Forelimb muscle (tissue), 1 donor: Measurements from ENCODE around the gene DHX16. TPM values are rescaled to one million over a fixed set of nuclear protein-coding genes. Genes with fewer than 3 reads are reported as not detected.
A peak's percentile ranks its signal among the peaks of the same experiment; 100 is the strongest.
"Not testable (repeated sequence)": the region's sequence is repeated elsewhere in the genome, so short reads cannot be mapped to it uniquely, and the experiment has no call there.

Source experiments
- DNase-seq: peaks from one replicate; pipeline ENCODE4 v3.0.0-alpha.2; 2013; ENCODE audit warnings: low read depth
- polyA plus RNA-seq: library from polyadenylated mRNA; unstranded; fragments of 120-200 nt; gene quantifications from one replicate; pipeline ENCODE4 v1.2.1, GENCODE V29; 2013; ENCODE audit not compliant: insufficient read length

The DHX16 gene
- polyA plus RNA-seq, 1 donor, result 20.9 TPM

DNA sequence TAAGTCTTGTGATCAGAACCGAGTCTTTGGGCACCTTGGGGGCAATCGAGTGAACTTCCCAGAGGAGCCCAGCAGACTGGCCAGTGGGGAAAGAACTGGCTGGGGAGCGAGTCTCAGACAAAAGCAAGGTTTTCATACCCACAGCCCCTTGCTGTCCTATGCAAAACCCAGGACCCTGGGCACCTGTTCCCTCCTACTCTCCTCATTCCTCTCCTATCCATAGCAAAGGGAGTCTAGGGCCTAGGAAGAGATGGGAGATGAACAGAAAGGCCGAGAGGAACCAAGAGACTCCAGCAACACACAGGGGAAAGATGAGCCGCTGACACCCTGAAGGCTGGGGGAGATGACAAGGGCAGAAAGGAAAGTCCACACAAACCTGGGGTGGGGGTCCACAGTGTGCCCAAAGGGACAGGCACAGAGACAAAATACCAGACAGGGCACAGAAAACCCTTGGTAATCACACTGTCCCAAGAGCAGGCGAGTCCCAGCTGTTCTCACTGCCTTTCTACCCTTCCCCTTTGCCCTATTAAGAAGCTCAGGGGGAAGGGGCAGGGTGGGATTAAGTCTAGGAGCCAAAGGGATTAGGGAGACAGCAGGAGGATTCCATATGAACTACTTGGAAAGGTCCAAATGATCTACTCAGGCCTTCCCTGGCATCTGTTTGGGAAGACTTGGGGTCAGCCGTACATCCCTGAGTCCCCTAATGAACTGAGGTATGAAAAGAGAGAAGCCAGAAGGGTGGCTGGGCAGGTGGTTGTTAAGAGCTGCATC, 7.1 kb upstream of the DHX16 start:
- DNase-seq, result no peak

DNA sequence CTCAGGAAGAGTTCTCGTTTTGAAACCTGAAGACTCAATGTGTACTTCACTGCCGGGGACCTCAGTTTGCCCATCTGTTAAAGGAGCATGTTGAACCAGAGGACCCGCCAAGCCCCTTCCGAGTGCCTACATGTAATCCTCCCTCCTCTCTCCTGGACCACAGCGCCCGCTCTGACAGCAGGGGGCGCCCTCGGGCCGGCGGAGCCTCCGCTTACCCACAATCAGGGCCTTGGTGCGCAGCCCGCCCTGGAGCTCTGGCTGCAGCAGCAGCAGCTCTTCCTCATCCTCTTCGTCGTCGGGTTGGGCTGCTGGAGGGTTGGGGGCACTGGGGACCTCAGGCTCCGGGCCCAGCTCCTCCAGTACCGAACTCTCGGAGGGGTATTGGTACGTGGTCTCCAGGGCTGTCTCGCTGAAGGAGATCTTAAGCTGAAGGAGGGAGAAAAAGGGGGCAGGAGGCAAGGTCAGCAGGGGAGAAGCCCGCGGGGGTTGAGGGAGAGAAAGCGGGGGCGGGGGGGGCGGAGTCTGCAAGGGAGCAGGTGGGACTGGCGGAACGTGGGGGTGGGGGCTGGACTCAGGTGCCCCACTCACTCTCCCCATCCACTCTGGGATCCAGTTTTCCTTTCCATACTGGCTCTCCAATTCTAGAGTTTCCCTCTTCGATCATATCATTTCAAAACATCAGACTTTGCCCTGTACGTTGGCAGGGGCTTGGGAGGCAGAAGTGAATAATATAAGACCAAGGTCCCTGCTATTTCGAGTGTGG, 6.3 kb upstream of the DHX16 start:
- DNase-seq, result no peak

DNA sequence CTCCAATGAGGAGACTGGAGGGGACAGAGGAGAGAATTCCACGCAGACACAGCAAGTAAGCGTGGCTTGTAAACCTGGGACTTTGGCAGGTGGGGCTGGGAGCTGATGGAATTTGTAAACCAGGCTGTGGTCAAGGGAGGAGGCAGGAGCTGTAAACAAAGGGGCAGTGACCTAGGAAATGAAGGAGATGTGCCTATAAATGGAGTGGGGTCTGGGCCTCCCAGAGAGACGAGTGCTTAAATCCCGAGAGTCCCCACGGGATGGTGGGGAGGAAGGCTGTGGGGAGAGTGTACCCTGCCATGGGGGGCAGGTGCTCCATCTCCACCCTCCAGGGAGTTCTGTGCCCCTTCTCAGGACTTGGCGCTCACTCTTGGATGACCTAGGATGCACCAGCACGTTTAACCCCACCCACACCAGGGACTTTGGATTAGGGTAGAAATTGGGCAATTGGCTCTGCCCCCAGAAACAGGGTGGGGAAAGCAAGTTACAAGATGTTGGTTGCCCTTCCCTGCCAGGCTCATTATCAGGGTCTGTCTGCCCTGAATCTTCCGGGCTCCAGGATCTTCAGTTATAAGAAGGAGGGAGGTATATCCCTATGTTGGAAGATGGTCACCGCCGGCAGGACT, 4.0 kb upstream of the DHX16 start:
- no peak for DNase-seq

DNA sequence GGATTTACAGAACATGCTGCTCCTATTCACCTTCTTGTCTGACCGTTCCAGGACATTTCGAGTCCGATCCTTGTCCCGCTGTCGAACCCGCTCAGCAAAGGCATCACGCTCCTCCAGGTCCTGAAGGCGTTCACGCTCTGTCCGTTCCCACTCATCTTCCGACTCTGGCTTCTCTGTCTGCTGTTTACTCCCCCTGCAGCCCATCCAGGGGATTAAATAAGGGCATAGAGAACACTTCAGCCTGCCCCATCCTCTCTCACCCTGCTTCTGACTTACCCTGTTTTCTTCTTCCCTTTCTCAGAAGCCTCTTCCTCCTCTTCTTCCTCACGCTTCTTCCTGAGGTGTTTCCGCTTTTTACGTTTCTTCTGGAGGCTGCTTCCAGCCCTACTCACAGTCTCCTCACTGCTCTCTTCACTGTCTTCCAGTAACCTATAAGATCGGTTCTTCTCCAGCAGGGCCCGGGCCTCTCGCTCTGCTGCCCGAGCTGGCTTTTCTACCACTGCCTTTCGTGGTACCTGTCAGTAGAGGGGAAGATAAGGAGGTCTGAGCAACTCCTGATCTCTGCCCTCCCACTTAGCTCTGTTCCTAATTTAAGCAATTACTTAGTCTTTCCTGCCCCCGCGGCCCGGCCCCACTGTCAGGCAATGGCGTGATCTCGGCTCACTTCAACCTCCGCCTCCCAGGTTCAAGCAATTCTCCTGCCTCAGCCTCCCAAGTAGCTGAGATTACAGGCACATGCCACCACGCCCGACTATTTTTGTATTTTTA, 1.9 kb downstream of the DHX16 start:
- DNase-seq, result no peak

DNA sequence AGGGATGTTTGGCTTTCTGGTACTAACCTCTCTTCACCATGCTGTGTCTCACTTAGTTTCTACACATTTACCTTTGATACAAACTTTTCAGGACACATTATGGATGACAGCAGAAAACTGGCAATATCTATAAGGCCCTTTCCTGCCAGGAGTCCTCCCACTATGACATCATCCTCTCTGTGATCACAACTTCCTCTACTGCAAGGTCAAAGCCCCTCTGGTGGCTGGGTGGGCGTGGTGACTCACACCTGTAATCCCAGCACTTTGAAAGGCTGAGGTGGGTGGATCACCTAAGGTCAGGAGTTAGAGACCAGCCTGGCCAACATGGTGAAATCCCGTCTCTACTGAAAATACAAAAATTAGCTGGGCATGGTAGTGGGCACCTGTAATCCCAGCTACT, 6.5 kb downstream of the DHX16 start:
- not testable (repeated sequence) for DNase-seq

DNA sequence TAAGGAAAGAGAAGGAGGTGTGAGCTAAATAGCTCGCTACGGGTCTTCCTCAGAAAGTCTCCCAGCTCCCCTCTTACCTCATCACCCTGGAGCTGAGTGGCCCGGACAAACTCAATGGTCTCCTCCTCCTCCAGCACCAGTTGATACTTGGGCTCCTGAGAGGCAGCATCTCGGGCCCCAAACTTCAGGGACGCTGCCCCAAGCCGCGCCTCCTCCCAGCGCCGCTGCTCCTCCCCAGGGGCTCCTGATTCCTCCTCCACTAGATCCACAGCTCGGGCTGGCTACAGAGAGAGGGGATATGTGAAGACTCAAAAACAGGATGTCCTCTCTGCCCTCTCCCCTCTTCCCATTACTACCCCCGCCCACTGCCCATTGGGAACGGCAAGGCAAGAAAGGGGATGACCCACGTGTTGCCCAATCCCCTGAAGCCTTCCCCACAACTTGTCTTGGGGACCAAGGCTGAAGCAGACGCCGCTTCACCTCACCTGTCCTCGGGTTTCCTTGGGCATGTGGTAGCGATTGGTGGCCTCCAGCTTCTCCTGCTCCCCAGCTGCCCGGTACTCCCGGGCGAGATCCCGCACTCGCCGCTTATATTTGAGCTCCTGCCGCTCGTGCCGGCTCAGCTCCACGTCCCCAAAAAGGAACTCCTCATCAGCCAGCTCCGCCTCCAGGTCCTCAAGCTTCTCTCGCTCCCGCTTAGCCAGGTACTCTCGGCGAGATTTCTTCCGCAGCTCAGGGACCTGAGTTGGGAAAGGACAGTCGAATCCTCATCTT, 7.6 kb downstream of the DHX16 start:
- no peak for DNase-seq

DNA sequence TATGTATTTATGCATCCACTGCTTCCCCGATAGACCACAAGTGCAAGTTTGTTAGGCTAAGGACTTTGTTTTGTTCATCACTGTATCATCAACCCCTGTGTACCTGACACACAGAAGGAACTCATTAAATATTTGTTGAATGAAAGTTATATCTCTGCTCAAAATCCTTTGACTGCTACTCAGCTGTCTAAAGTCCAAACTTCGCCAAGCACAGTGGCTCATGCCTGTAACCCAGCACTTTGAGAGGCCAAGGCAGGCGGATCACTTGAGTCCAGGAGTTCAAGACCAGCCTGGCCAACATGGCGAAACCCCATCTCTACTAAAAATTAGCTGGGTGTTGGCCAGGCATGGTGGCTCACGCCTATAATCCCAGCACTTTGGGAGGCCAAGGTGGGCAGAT, 14.9 kb downstream of the DHX16 start:
- not testable (repeated sequence) for DNase-seq

DNA sequence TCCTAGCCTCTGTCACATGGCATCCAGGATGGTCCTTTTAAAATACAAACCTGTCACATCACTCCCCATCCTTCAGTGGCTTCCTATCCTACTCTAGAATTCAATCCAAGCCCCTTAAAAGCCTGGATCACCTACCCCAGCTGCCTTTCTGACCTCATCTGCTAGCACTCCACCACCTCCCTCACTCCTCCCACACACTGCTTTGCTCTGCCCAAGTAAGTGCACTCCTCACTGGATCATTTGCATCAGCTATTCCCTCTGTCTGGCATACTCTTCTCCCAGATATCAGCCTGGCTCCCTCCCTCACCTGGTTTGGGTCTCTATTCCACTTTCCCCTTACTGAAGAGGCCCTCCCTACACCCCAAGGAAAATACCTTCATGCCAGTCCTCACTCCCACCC, 15.4 kb downstream of the DHX16 start:
- no peak for DNase-seq

DNA sequence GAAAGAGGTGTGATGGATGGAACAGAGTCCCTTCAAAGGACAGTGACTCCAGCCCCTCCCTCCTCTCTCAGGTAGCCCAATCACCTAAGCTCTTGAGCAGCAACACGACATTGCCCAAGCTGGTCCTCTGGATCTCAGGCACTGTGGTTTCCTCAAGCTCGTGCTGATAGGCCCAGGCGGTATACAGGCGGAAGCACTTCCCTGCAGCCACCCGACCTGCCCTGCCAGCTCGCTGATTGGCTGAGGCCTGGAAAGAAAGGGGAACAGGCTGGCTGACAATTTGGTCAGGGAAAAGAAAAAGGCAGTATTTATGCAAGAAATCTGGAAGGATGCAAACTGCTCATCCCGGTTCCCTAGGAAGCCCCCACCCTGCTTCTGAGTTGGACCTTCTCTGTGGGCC, 16.3 kb downstream of the DHX16 start:
- DNase-seq, result no peak

DNA sequence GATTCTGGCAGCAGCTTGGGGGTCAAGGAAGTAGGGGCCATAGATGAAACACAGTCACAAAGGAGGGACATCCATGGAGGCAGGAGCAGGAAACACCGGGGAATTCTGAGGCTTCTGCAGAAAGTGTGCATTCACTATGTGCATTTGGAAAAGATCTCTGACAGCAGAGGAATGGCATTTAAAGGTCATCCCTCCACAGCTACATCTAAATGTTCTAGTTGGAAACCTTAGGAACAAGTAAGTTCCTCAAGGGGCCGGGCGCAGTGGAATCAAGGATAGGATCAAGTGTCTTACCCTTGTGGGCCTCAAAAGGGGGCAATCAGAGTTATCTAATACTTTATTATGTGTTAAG, 17.1 kb downstream of the DHX16 start:
- DNase-seq, result no peak

DNA sequence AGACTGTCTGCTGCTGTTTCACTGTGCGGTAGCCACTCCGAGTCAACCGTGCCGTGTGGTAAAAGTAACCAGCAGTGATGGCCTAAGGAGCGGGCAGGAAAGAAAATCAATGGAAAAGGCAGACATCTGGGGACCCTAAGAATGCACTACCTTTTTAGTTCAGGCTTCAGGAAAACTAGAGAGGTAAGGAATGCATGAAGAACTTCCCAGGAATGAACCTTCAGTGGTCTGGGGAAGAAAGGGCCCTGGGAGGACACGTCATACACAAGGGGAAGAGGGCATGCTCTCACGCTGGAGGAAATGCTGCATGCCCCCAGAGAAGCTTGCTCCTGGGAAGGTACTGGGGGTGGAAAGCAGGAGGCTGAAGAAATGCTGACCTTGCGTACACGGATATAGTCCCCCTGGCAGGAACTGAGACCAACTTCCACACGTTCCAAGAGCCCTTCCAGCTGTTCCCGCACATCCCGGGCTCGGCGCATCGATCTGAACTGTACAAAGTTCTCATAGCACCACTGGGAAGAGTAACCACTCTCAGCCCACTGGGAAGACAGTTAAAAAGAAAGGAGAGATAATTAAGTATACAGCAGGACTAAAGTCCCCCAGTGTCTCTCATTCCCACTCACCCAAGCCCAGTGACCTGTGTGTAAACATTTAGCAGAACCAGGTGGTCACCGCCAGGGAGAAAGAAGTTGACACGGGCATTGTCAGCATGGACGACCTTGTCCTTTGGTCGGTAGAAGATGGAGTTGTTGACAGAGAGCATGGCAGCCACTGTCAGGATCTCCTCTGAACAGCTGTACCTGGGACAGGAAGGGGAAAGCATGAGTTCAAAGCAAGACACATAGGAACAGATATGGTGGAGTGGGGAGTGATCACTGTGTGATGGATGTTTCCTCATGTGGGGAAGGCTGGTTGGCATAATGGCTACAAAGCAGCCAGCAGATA, 17.7 kb downstream of the DHX16 start:
- DNase-seq, result no peak

DNA sequence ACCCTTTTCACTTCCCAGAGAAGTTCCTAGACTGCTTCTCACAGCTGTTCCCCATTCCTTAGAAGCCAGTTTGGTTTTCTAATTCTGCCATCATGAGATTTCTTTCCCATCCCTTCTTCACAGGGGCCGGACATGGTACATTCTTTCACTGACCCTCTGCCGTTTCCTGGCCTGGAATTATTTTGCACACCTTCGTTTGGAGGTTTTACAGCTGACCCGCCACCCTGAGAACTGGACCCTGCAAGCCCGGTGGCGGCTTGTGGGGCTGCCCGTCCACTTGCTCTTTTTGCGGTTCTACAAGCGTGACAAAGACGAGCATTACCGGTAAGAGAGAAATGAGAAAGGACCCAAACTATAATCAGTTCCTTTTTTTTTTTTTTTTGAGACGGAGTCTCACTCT, 21.7 kb downstream of the DHX16 start:
- DNase-seq, result no peak

DNA sequence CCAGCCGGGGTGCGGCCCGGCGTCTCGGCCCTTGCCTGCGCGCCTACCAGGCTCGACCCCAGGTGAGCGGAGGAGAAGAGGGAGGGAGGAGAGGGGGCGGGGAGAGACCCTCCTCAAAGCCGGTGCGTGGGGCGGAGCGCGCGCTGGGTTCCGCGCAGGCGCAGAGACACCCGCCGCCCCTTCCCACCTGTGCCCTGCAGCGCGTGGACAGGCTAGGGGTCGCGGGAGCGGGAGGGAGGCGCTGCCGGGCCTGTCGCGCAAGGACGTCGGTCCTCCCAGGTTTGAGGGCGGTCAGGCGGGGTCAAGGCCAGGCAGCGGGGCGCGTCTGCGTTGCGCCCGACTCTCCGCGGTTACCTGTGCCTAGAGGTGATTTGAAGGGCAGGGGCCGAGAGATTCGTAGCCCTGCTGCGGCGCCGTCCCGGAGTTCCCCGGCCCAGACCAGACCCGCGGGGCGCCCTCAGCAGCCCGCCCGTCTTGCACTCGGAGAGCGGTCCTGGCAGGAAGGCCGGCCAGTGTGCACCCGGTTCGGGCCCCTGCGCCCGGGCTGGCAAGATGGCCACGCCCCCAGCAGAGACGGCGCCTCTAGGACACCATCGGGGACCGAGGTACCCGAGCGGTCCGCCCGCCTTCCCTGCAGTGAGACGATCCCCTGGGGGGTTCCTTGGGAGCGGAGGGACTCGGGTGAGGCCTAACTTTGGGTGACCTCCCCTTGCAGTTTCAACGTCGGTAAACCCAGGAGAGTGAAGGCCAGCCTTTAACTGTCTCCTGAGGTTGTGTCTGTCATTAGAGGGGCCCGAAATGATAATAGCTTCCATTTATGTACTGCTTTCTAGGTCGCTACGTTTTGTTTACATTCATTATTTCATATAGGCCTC, 25.3 kb downstream of the DHX16 start:
- DNase-seq, result no peak

DNA sequence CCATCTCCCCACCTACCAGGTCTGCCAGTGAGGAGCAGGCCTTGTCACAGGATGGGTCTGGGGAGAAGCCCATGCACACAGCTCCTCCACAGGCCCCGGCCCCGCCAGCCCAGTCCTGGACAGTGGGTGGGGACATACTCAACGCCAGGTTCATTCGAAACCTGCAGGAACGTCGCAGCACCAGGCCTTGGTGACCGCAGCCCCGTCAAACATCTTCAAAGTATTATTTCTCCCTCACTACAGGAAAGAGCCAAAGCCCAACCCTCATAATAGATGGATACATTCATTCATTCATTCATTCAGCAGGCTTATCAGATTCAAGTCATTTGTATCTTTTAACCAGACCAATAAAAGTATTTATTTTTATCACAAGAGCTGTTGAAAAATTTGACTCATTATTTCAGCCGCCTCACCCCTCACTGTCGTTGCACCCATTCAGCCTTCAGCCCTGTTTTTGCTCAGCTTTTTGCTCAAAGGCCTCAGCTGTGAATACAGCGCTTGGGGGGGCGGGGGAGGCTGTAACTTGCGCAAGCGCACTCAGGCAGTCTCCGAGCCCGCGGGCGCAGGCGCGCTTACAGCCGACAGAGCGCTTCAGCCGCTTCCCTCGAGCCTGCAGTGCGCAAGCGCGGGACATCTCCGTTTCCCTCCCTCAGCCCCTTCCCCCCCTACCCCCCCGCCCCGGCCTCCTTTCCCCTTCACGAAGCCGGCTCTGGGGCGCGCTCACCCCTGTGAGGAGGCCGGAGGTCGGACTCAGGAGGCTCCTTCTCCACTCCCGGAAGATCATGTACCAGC, 26.2 kb downstream of the DHX16 start, which contains the start of gene C6orf136:
C6orf136 (plus strand) TSS at position 684 of the 792 bp plus-strand sequence; CDS start at position 783, 99 bp downstream.
- peak; percentile 80 for DNase-seq

DNA sequence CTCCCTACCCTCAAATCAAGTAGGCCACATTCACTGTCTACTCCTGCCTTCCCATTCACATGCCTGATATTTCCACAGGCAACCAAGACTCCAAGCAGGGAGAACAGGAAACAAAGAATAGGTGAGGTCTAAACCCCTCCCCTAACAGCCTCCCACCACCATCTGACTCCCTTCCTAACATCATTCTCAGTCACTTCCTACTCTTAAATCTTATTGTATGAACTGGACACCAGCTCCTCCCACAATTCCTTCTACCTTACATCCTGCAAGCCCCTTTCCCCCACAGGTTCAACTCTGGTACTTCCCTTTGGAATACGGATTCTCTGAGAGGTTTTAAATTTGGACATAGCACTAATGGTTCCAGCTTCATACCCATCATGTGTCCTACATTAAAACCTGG, 26.8 kb downstream of the DHX16 start:
- DNase-seq, result no peak

DNA sequence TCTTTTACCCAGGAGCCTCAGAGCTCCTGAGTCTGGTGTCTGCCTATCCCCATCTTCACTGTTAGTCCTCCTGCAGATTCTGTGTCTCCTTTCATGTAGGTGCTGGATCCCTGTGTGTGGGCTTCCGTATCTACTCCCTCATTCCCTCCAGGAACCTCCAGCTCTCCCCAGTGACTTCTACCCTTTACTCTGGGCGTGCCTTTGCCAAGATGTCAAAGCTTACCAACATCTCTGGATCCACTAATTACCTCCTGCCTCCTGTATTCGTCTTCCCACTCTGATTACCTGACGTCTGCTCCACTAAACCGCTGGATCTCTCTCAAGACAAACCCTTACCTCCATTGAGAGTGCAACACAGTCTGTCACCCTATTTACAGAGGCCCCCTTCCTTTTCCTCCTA, 28.0 kb downstream of the DHX16 start:
- no peak for DNase-seq

DNA sequence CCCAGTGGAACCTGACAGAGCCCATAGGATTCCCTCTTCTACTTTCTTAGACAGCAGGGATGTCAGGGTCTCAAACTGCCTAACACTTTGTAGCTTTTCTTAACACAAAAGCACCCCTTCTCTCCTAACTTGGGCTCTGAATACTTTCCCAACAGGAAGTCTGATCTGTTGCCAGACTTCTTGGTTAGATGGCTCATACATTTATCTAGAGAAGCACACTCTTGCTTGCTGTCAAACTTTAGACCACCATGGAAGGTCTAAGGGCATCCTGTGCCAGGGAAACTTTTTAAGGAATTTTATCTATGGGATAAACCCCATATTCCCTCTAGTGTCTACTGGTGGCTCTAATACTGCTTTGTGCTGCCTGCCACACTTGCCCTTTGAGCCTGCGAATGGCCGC, 29.1 kb downstream of the DHX16 start:
- no peak for DNase-seq

DNA sequence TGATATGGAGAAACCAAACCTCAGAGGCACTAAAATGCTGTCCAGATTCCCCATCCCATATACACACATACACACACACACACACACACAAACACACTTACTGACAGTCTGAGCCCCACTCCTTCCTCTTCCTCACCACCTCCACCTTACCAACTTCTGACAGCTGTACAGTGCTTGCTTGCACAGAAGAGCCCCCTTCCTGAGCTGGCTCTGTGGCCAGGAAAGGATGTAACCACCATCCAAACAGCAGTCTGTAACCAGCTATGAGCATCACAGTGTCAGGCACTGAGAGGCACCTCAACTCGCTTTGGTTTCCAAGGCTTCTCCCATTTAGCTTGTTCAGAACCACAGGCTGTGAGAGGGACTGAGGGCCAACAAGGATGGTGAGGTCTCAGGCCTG, 31.8 kb downstream of the DHX16 start:
- no peak for DNase-seq
